A673 (cell line): ENCODE measurements around the gene RMI2. TPM values are rescaled to one million over a fixed set of nuclear protein-coding genes. Genes with fewer than 3 reads are reported as not detected.

ENCODE experiments used
- BruUV-seq: library from RNA; stranded (reverse); fragments of 400-500 nt; replicated peaks from 2 replicates; lab custom pipeline; 2021; lab: Mats Ljungman, UMichigan
- CTCF ChIA-PET: fragments of 300-600 bp; sonication (Branson Sonifier 250); formaldehyde crosslinking; loops from one replicate; lab custom pipeline; 2022; ENCODE audit warnings: antibody characterized with exemption; lab: Charles Lee
- POLR2A ChIA-PET: fragments of 300-600 bp; sonication (Branson Sonifier 250); formaldehyde crosslinking; loops from one replicate; lab custom pipeline; 2022; ENCODE audit warnings: antibody characterized with exemption; ENCODE audit not compliant: low non-redundant PET; lab: Charles Lee
- DNase-seq: peaks from one replicate; pipeline ENCODE4 v3.0.0-alpha.2; 2015; ENCODE audit warnings: low spot score
- H3K27ac ChIP-seq: fragments of 200-600 bp; sonication (generic); 2 replicates; pipeline ENCODE4 v1.5.1; 2016; ENCODE audit warnings: mixed run types, low read depth, mild to moderate bottlenecking, mixed read lengths, antibody characterized with exemption, low read length; ENCODE audit not compliant: poor library complexity, severe bottlenecking
- H3K27me3 ChIP-seq: fragments of 200-600 bp; sonication (generic); replicated peaks from 2 replicates; pipeline ENCODE4 v1.6.1; 2017; ENCODE audit warnings: mixed run types, low read depth, mild to moderate bottlenecking, mixed read lengths, antibody characterized with exemption, low read length; ENCODE audit not compliant: insufficient read depth, poor library complexity
- H3K36me3 ChIP-seq: fragments of 200-600 bp; sonication (generic); 2 replicates; pipeline ENCODE4 v1.6.1; 2016; ENCODE audit warnings: mixed run types, mild to moderate bottlenecking, mixed read lengths, antibody characterized with exemption, low read length; ENCODE audit not compliant: insufficient read depth, poor library complexity, severe bottlenecking
- H3K4me1 ChIP-seq: fragments of 200-600 bp; sonication (generic); 2 replicates; pipeline ENCODE4 v1.6.1; 2017; ENCODE audit warnings: mixed run types, mild to moderate bottlenecking, mixed read lengths, antibody characterized with exemption, low read length; ENCODE audit not compliant: insufficient read depth, poor library complexity, severe bottlenecking
- H3K4me3 ChIP-seq: fragments of 200-600 bp; sonication (generic); 2 replicates; pipeline ENCODE4 v1.5.1; 2016; ENCODE audit warnings: low read depth, mixed run types, mild to moderate bottlenecking, mixed read lengths, low read length; ENCODE audit not compliant: poor library complexity, severe bottlenecking
- H3K9me3 ChIP-seq: fragments of 200-600 bp; sonication (generic); 2 replicates; pipeline ENCODE4 v1.6.1; 2016; ENCODE audit warnings: mixed run types, low read depth, mild to moderate bottlenecking, mixed read lengths, antibody characterized with exemption, low read length; ENCODE audit not compliant: poor library complexity, severe bottlenecking
- CTCF ChIP-seq: fragments of 300-800, 200-600 bp; sonication (generic); conservative IDR thresholded peaks from 2 replicates; pipeline ENCODE4 v1.5.1; 2017; ENCODE audit warnings: low read depth, mild to moderate bottlenecking, antibody characterized with exemption, low read length, moderate library complexity, mixed read lengths
- EZH2 ChIP-seq: fragments of 200-600 bp; sonication (generic); IDR thresholded peaks from 2 replicates; pipeline ENCODE4 v1.6.1; 2017; ENCODE audit warnings: borderline replicate concordance, low read depth, mild to moderate bottlenecking, mixed read lengths, antibody characterized with exemption, low read length; ENCODE audit not compliant: poor library complexity, severe bottlenecking
- intact Hi-C: fragments of 100-400 bp; cut with micrococcal nuclease; formaldehyde crosslinking; loops from one replicate; pipeline ENCODE4 v1.10.0; 2022; ENCODE audit not compliant: unreplicated experiment
- total RNA-seq: library from RNA; stranded (reverse); gene quantifications from 2 replicates; pipeline ENCODE4 v1.2.3, GENCODE V29; 2021

RMI2 gene
- total RNA-seq, 1 experiment from 2014 or later: 28.5 TPM

DNA sequence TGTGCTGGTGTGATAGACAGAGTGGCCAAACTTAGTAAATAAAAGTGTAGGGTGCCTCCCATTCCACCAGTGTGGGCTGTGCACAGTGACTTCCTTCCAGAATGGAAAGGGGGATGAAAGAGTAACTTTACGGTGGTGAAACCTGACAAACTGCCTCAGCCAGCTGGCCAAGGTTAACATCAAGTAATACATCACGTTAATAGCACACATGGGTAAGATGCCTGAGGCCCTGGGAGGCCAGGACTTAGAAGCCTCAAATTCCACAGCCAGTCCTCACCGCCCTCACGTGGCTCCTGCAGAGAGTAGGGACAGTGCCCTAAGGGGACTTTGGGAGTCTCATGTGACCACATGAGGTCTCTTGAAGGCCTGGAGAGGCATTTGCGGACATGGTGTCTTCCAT lies 14.1 kb downstream of the RMI2 start:
- H3K4me3 ChIP-seq: no peak overlapping the region
- no peaks in the 10 kb centered on the region for H3K9me3 ChIP-seq
- H3K36me3 ChIP-seq: no peaks in the 10 kb centered on the region
- no peaks in the 10 kb centered on the region for H3K27me3 ChIP-seq
- CTCF ChIA-PET: no interaction called here
- no TSS peak for BruUV-seq
- DNase-seq: no peak
- peak overlapping the region; percentile 78 for H3K27ac ChIP-seq
- POLR2A ChIA-PET: no interaction called here
- intact Hi-C loops: no loop called here
- H3K4me1 ChIP-seq: peaks cover 39% of the 10 kb centered on the region
- no peak for TF ChIP-seq CTCF

- H3K36me3 ChIP-seq: no peaks in the 10 kb centered on the region
- H3K4me3 ChIP-seq: no peak overlapping the region
- peak overlapping the region; percentile 78 for H3K27ac ChIP-seq
- H3K4me1 ChIP-seq: peaks cover 45% of the 10 kb centered on the region
- ChIA-PET POLR2A (interaction anchor here (0.6 kb wide), 1 partner anchor 397 kb away, joined by 4 read pairs; no protein-coding TSS in a partner anchor), CTCF (no interaction called here)
- H3K9me3 ChIP-seq: no peaks in the 10 kb centered on the region
- intact Hi-C loops: no loop called here
- no TSS peak for BruUV-seq
- DNase-seq: no peak
- no peaks in the 10 kb centered on the region for H3K27me3 ChIP-seq
- TF ChIP-seq EZH2: no peak
- TF ChIP-seq CTCF: no peak
Measured at GRCh38 chr16:11360641-11361373, 15.5 kb downstream of the RMI2 start.

DNA sequence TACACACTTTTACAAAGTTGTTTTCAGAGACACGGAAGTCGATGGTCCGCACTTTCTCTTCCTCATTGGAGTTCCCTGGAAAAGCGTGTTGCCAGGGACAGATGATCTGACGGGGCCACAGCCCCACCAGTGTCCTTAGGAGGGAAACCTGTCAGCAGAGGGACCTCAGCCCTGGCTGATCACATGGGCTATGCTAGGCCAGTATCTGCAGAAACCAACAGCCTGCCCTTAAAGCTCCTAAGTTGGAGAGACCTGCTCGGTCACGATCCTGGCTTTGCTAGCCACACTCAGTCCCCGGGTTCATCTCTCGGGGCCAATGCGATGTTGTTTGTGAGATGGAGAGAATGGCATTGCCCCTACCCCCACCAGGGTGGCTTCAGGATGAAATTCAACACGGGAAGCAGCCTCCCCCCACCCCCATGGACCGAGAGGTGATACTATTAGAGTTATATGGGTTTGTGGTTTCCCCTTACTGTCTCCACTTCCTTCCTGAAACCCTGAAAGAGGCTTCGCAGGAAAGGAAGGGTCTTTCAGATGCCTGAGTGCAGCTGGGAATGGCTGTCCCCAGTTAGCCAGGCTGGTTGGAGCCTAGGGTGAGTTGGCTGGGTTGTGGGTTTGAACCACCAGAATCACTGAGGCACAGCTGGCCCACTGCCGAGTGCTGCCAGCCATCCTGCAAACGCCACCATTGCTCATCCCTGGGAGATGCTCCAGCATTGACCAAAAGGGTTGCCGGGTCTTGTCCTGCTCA lies 16.6 kb downstream of the RMI2 start:
- Histone ChIP-seq H3K27me3 (no peaks in the 10 kb centered on the region), H3K36me3 (no peaks in the 10 kb centered on the region), H3K4me1 (peaks cover 45% of the 10 kb centered on the region), H3K4me3 (no peak overlapping the region), H3K9me3 (no peaks in the 10 kb centered on the region), H3K27ac (peak overlapping the region; percentile 78)
- ChIA-PET CTCF (no interaction called here), POLR2A (no interaction called here)
- peak; percentile 73 for DNase-seq
- no TSS peak for BruUV-seq
- TF ChIP-seq CTCF (no peak), EZH2 (no peak)
- intact Hi-C loops: no loop called here
